Astrocyte (in vitro differentiated cells and primary cell): ENCODE data around the gene CTNNA3. TPM values are rescaled to one million over a fixed set of nuclear protein-coding genes. Genes with fewer than 3 reads are reported as not detected.

Experiments used
- DNase-seq: peaks from one replicate; pipeline ENCODE4 v3.0.0-alpha.2; 2010; ENCODE audit warnings: low read depth
- FAIRE-seq: peaks from 2 replicates; lab custom pipeline; 2011; peaks lifted over from hg19 to GRCh38; lab: Jason Lieb, UNC
- H2AFZ ChIP-seq: 2 replicates; pipeline ENCODE4 v1.6.0; 2012; ENCODE audit warnings: low read depth, low read length, inconsistent platforms
- H3K27ac ChIP-seq: 2 replicates; pipeline ENCODE4 v1.5.1; 2011; ENCODE audit warnings: low read depth, low read length, inconsistent platforms
- H3K27me3 ChIP-seq: 2 replicates; pipeline ENCODE4 v1.6.0; 2011; ENCODE audit warnings: low read length, inconsistent platforms; ENCODE audit not compliant: insufficient read depth
- H3K36me3 ChIP-seq: 2 replicates; pipeline ENCODE4 v1.5.1; 2011; ENCODE audit warnings: low read length, inconsistent platforms; ENCODE audit not compliant: insufficient read depth
- H3K4me1 ChIP-seq: 2 replicates; pipeline ENCODE4 v1.5.1; 2011; ENCODE audit warnings: low read length, inconsistent platforms; ENCODE audit not compliant: insufficient read depth
- H3K4me2 ChIP-seq: 2 replicates; pipeline ENCODE4 v1.6.0; 2012; ENCODE audit warnings: low read length, inconsistent platforms
- H3K4me3 ChIP-seq: 2 replicates; pipeline ENCODE4 v1.5.1; 2011; ENCODE audit warnings: low read depth, mild to moderate bottlenecking, low read length, inconsistent platforms; ENCODE audit not compliant: insufficient read depth
- H3K79me2 ChIP-seq: 2 replicates; pipeline ENCODE4 v1.6.0; 2012; ENCODE audit warnings: mild to moderate bottlenecking, low read length, inconsistent platforms; ENCODE audit not compliant: insufficient read depth
- H3K9ac ChIP-seq: 2 replicates; pipeline ENCODE4 v1.6.0; 2012; ENCODE audit warnings: mild to moderate bottlenecking, low read length, inconsistent platforms
- H3K9me3 ChIP-seq: 2 replicates; pipeline ENCODE4 v1.5.1; 2012; ENCODE audit warnings: low read depth, mild to moderate bottlenecking, low read length, inconsistent platforms; ENCODE audit not compliant: insufficient read depth
- H4K20me1 ChIP-seq: 2 replicates; pipeline ENCODE4 v1.6.0; 2012; ENCODE audit warnings: low read length, inconsistent platforms; ENCODE audit not compliant: insufficient read depth
- H3K27ac Mint-ChIP-seq: one replicate; pipeline ENCODE4 v1.8.0; 2021; ENCODE audit warnings: mild to moderate bottlenecking, mixed read lengths; ENCODE audit not compliant: unreplicated experiment
- H3K27me3 Mint-ChIP-seq: one replicate; pipeline ENCODE4 v1.8.0; 2021; ENCODE audit warnings: low read depth, mixed read lengths; ENCODE audit not compliant: unreplicated experiment
- H3K36me3 Mint-ChIP-seq: one replicate; pipeline ENCODE4 v1.8.0; 2021; ENCODE audit warnings: low read depth, mixed read lengths; ENCODE audit not compliant: unreplicated experiment
- H3K4me1 Mint-ChIP-seq: one replicate; pipeline ENCODE4 v1.8.0; 2021; ENCODE audit warnings: low read depth, mixed read lengths; ENCODE audit not compliant: unreplicated experiment
- H3K4me3 Mint-ChIP-seq: one replicate; pipeline ENCODE4 v1.8.0; 2021; ENCODE audit warnings: mild to moderate bottlenecking, moderate library complexity, mixed read lengths; ENCODE audit not compliant: unreplicated experiment
- H3K9me3 Mint-ChIP-seq: one replicate; pipeline ENCODE4 v1.8.0; 2021; ENCODE audit warnings: mild to moderate bottlenecking, mixed read lengths; ENCODE audit not compliant: unreplicated experiment
- CTCF ChIP-seq: IDR thresholded peaks from 2 replicates; pipeline ENCODE4 v1.5.1; 2011; ENCODE audit warnings: low read depth, mild to moderate bottlenecking, inconsistent platforms, low read length, moderate library complexity; ENCODE audit not compliant: insufficient read depth
- EZH2 ChIP-seq: IDR thresholded peaks from 2 replicates; pipeline ENCODE4 v1.6.1; 2012; ENCODE audit warnings: mild to moderate bottlenecking, low read length, inconsistent platforms; ENCODE audit not compliant: insufficient read depth
- total RNA-seq: library from RNA; stranded (reverse); gene quantifications from 2 replicates; pipeline ENCODE4 v1.2.1, GENCODE V29; 2021

The CTNNA3 gene
- total RNA-seq, 1 donor from 2014 or later: 0.73 TPM

GRCh38 chr10:67095531-67095930 lies 600.5 kb downstream of the CTNNA3 start:
- H3K4me1 ChIP-seq: no peaks in the 10 kb centered on the region
- no peak overlapping the region for H3K4me3 ChIP-seq
- Mint-ChIP-seq H3K9me3 (no peaks in the 10 kb centered on the region), H3K4me3 (no peak overlapping the region), H3K4me1 (peaks cover 1% of the 10 kb centered on the region), H3K27me3 (no peaks in the 10 kb centered on the region), H3K27ac (no peak overlapping the region), H3K36me3 (no peaks in the 10 kb centered on the region)
- H3K79me2 ChIP-seq: no peaks in the 10 kb centered on the region
- TF ChIP-seq EZH2 (no peak), CTCF (no peak)
- no peaks in the 10 kb centered on the region for H3K36me3 ChIP-seq
- no peaks in the 10 kb centered on the region for H3K9me3 ChIP-seq
- no peak overlapping the region for H3K4me2 ChIP-seq
- no peak overlapping the region for H3K9ac ChIP-seq
- H2AFZ ChIP-seq: no peak overlapping the region
- DNase-seq (no peak), FAIRE-seq (no peak)
- H4K20me1 ChIP-seq: no peaks in the 10 kb centered on the region
- no peaks in the 10 kb centered on the region for H3K27me3 ChIP-seq
- no peak overlapping the region for H3K27ac ChIP-seq

GRCh38 chr10:67088036-67088435 lies 608.0 kb downstream of the CTNNA3 start:
- Histone ChIP-seq H2AFZ (no peak overlapping the region), H3K9ac (no peak overlapping the region), H4K20me1 (no peaks in the 10 kb centered on the region), H3K4me1 (no peaks in the 10 kb centered on the region), H3K79me2 (no peaks in the 10 kb centered on the region), H3K27ac (no peak overlapping the region), H3K27me3 (no peaks in the 10 kb centered on the region), H3K4me3 (no peak overlapping the region), H3K9me3 (no peaks in the 10 kb centered on the region), H3K4me2 (no peak overlapping the region), H3K36me3 (no peaks in the 10 kb centered on the region)
- Mint-ChIP-seq H3K27ac (no peak overlapping the region), H3K27me3 (no peaks in the 10 kb centered on the region), H3K4me3 (no peak overlapping the region), H3K9me3 (no peaks in the 10 kb centered on the region), H3K36me3 (no peaks in the 10 kb centered on the region), H3K4me1 (no peaks in the 10 kb centered on the region)
- TF ChIP-seq CTCF (no peak), EZH2 (no peak)
- DNase-seq (no peak), FAIRE-seq (no peak)

GRCh38 chr10:67087135-67087425 lies 608.9 kb downstream of the CTNNA3 start:
- Histone ChIP-seq H3K9me3 (no peaks in the 10 kb centered on the region), H3K4me3 (no peak overlapping the region), H2AFZ (no peak overlapping the region), H3K4me1 (no peaks in the 10 kb centered on the region), H3K9ac (no peak overlapping the region), H3K79me2 (no peaks in the 10 kb centered on the region), H3K27me3 (no peaks in the 10 kb centered on the region), H3K36me3 (no peaks in the 10 kb centered on the region), H3K27ac (no peak overlapping the region), H4K20me1 (no peaks in the 10 kb centered on the region), H3K4me2 (no peak overlapping the region)
- Mint-ChIP-seq H3K4me3 (no peak overlapping the region), H3K36me3 (no peaks in the 10 kb centered on the region), H3K4me1 (no peaks in the 10 kb centered on the region), H3K9me3 (no peaks in the 10 kb centered on the region), H3K27me3 (no peaks in the 10 kb centered on the region), H3K27ac (no peak overlapping the region)
- DNase-seq (no peak), FAIRE-seq (no peak)
- TF ChIP-seq CTCF (no peak), EZH2 (no peak)
